ENCODE measurements around the gene MPHOSPH9.

The MPHOSPH9 gene

GRCh38 chr12:123149501-123150274, 83.3 kb downstream of the MPHOSPH9 start:
- DNase-seq (ENCODE audit: low read depth), result no peak

- no peak for DNase-seq (ENCODE audit: low read depth)
These were observed 83.9 kb downstream of the MPHOSPH9 start for GRCh38 chr12:123149088-123149487.

- no peak for DNase-seq (ENCODE audit: low read depth)
These were observed 84.3 kb downstream of the MPHOSPH9 start for GRCh38 chr12:123148655-123149054.

- no peak for DNase-seq (ENCODE audit: low read depth)
These were observed 84.7 kb downstream of the MPHOSPH9 start for GRCh38 chr12:123148223-123148622.

- DNase-seq (ENCODE audit: low read depth), result no peak
These were observed 87.7 kb downstream of the MPHOSPH9 start for GRCh38 chr12:123145211-123145610.

GRCh38 chr12:123143736-123144461, 89.0 kb downstream of the MPHOSPH9 start:
- no peak for DNase-seq (ENCODE audit: low read depth)

- DNase-seq (ENCODE audit: low read depth), result no peak
These were observed 89.8 kb downstream of the MPHOSPH9 start for GRCh38 chr12:123142921-123143735.

GRCh38 chr12:123142518-123142840, 90.5 kb downstream of the MPHOSPH9 start:
- DNase-seq (ENCODE audit: low read depth), result no peak

GRCh38 chr12:123141615-123142517, 91.1 kb downstream of the MPHOSPH9 start:
- no peak for DNase-seq (ENCODE audit: low read depth)

- DNase-seq (ENCODE audit: low read depth), result no peak
These were observed 92.0 kb downstream of the MPHOSPH9 start for GRCh38 chr12:123140676-123141614.

GRCh38 chr12:123139926-123140675, 92.8 kb downstream of the MPHOSPH9 start:
- DNase-seq (ENCODE audit: low read depth), result no peak

GRCh38 chr12:123135688-123136087, 97.3 kb downstream of the MPHOSPH9 start:
- DNase-seq (ENCODE audit: low read depth), result no peak

GRCh38 chr12:123134826-123135225, 98.1 kb downstream of the MPHOSPH9 start:
- no peak for DNase-seq (ENCODE audit: low read depth)

- no peak for DNase-seq (ENCODE audit: low read depth)
These were observed 98.7 kb downstream of the MPHOSPH9 start for GRCh38 chr12:123134271-123134671.

- no peak for DNase-seq (ENCODE audit: low read depth)
These were observed 99.2 kb downstream of the MPHOSPH9 start for GRCh38 chr12:123133701-123134100.

GRCh38 chr12:123132951-123133619, 99.9 kb downstream of the MPHOSPH9 start:
- no peak for DNase-seq (ENCODE audit: low read depth)

GRCh38 chr12:123131879-123132402, 101.0 kb downstream of the MPHOSPH9 start:
- DNase-seq (ENCODE audit: low read depth), result peak; percentile 43

GRCh38 chr12:123131291-123131832, 101.6 kb downstream of the MPHOSPH9 start:
- no peak for DNase-seq (ENCODE audit: low read depth)

GRCh38 chr12:123129621-123130020, 103.3 kb downstream of the MPHOSPH9 start:
- DNase-seq (ENCODE audit: low read depth), result no peak

Data from T follicular helper cell (primary cell).